Inflammatory macrophage treated with lipopolysaccharide for 1 hour (primary cell): ENCODE results near the gene LGR6.
"Not testable (repeated sequence)": the region's sequence is repeated elsewhere in the genome, so short reads cannot be mapped to it uniquely, and the experiment has no call there.

Source experiments
- DNase-seq, 2 donors: peaks; one replicate each; pipeline ENCODE4 v3.0.0-alpha.2; 2020 to 2022

LGR6 gene

DNA sequence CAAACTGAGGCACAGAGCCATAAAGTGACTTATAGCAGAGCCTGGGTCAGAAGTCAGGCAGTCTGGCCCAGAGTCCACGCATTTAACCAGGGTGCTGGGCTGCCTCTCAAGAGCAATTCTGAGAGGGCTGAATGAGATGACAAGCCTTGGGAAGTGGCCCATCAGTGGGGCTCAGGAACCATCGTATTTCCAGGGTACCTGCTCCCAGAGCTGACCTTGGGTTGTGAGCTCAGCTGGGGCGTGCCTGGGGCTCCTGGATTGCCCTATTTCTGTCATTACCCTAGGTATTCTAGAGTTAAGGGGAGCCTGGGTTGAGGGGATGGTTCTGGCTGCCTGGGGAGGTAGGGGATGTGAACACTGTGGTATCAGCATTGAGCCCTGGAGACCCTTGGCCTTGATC lies 49.4 kb downstream of the LGR6 start:
- DNase-seq: no peak

DNA sequence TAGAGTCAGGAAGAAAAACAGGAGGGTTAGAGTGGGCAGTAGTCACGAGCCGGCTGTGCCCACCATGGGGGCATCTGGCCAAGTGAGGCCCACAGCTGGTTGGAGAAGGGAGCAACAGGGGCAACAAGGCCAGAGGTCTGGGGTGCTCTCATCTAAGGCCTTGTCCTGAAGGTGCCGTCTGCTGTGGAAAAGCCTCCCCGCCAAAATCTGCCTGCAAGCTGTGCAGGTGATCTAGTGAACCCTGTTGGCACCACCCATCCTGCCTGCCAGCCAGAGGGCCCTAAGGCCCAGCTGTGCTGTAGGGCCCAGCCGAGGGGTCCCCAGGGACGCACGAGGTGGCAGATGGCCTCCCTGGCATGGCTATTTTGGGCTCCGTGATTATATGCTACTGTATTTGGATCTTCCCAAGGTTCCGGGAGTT lies 51.3 kb downstream of the LGR6 start:
- DNase-seq: no peak

DNA sequence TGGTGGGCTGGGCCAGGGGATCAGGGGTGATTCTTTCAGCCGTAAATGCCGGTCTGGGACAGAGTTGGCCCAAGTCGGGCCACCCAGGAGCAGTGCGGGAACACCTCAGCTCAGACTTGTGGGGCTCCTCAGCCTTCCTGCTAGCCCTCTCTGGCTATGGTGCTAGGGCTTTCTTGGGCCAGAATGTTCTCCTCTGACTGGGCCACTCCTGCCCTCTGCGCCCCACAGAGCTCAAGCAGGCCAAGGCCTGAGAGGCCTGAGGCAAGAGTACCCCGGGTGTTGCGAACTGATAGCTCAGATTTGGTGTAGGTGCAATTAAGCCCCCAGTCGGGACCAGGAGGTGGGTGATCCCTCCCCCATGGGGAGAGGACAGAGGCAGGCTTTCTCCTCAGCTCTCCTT lies 51.8 kb downstream of the LGR6 start:
- DNase-seq: no peak

DNA sequence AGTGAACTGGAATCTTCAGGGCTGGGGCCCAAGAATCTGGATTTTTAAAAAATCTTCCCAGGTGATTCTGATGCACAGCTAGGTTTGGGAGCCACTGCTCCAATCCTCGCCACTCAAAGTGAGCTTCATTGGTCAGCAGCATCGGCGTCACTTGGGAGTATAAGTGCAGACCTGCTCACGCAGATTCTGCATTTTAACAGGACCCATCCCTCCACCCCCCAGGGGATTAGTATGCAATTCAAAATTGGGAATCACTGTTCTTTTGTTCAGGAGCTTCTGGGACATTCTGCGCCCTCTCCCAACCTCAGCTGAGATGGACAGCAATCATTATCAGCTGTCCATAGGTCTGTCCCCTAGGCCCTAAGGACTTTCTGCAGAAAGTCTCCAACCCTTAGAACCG lies 53.5 kb downstream of the LGR6 start:
- DNase-seq: no peak

DNA sequence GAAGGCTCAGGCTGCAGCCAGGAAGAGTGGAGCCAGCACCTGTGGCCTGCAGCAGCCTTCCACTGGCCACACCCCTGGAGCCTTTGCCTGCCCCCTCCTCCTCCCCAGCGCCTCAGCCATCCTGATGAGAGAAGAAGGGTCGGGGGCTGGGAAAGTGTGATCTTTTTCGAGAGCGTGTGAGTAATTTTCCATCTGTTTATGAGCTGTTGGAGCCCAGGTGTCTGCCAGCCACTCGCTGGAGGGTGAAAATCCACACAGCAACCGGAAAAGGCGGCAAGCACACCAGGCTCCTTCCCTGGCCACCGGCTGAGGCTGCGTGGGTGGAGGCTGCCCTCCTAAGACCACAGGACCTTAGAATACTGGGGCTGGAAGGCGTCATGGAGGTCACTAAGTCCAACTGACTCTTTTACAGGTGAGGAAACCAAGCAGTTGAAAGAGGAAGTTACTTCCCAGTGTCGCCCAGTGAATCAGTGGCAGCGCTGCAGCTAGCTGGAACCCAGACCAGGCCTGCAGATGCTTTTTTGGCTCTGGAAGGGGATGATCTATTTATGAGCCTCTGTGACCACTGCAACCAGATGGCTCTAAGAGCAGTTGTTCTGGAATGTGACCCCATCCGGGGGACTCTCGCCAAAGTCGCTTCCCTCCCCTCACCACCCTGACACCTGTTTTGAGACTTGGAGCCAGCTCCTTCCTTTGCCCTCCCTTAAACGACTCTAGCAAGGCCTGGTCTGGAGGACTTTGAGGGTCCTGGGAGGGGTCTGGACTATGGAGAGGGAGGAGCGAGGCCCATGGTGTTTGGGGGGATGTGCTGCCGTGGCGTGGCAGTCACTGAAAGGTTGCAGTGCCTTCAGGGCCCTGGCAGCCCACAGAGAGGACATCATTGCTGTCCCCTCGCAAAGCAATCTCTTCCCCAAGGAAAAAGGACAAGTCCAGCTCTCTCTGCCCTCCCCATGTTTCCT lies 54.5 kb downstream of the LGR6 start:
- DNase-seq: no peak

DNA sequence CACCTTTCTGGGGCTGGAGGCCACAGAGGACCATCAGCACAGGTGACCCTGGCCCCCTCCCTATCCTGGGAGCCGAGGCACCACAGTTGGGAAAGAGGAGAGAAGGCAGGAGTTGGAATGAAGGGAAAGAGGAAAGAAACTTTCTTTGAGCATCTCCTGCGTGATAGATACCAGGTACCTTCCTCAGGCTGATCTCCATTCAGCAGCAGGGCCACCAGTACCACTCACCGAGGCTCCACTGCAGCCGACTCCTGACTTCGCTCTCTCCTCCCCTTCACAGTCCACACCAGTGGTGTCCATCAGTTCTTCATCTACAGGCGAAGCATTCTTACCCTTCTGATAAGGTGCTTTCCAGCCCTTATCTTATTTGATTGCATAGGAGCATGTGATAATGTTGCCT lies 55.3 kb downstream of the LGR6 start:
- DNase-seq: no peak

DNA sequence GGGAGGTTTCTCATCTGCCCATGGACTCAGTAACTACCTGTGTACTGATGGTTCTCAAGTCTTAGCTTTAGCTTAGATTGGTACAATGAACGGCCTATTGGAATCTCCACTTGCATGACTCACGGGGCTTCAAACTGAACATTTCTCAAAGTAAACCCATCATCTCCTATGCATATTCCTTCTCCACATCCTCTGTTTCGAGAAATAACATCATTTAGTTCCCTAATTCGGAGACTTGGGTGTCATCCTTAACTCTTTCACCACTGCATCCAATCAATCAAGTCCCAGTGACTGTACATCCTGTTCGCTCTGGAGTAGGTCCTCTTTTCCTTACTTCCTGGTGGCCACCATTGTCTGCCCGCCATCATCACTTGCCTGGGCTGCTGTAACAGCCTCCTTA lies 55.8 kb downstream of the LGR6 start:
- DNase-seq: peak in 1 of 2 donors; percentile 9

DNA sequence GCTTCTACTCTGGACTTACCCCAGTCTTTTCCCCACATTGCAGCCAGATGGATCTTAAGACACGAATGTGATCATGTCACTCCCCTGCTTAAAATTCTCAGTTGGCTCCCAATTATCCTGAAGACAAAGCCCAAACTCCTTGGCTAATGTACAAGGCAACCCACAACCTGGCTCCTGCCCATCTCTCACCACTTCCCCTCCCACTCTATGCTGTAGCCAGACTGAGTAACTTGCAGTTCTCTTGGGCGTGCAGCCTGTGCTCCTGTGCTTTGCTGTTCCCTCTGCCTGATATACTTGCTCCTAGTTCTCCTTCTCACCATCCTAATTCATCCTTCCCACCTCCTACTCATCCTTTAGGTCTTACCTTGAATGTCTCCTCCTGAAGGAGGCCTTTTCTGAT lies 56.2 kb downstream of the LGR6 start:
- no peak for DNase-seq

DNA sequence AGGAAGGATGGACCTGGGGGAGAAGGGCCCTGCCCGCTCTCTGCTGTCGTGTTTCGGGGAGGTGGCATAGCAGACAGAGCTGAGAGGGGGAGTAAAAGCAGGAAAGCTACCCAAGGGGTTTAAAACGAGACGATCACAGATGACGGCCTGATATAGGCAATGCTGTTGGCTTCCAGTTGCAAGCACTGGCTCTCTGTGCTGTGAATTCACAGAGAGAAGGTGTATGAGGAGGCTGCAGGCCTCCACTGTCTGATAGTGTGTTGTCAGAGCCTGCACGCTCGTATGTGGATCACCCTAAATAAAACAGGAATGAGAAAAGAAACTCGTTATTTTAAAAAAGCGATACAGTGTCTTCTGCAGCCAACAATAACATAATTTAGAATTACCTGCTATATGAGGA lies 57.4 kb downstream of the LGR6 start:
- DNase-seq: no peak

DNA sequence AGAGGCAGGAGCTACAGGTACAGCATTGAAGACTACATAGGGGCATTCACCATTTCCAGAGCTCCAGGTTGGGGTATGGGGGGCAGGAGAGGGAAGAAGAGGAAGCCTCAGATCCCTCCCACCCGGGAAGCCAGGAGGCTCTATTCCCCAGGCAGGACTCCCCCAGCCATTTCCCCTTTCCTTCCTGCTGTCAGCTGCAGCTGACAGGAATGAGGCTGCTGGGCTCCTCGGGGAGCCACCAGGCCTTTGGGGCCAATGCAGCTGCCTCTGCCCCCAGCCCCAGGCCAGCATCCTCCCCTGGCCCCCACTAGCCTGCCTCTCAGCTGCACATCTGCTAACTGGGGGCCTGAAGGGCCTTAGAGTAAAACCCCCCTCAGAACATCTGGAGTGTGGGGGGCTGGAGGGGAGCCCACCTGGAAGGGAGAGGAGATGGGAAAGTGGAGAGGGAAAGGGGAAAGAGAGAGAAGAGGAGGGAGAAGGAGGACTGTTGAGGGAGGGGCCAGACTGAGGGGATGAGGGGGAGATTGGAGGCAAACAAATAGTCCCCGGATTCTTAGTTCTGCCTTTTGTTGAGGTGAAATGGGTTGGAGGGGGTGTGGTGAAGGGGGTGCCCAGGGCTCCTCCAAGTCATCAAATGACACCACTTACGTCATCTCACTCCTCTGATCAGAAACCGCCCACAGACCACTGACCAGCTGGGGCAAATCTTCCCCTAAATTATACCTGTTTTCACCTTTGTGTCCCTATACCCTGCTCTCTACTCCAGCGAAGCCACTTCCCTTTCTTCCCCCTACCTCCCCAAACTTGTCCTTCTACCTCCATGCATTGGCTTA lies 58.0 kb downstream of the LGR6 start:
- no peak for DNase-seq

DNA sequence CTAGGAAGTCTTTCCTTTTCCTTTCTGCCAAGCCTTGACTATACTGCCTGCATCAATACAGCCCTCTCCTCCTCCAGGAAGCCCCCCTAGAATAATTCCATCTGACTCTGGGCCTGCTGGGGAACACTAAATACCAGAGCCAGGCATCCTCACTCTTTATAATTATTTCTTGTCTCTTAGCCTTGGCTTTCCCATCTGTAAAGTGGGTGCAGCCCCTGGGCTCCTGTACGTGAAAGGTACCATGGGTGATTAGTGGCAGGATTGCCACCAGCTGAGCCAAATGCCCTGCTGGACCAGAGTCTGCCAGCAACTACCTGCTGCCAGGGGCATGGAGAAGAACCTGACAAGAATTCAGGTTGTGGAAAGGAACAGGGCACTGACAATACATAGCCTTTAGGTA lies 58.7 kb downstream of the LGR6 start:
- DNase-seq: no peak

DNA sequence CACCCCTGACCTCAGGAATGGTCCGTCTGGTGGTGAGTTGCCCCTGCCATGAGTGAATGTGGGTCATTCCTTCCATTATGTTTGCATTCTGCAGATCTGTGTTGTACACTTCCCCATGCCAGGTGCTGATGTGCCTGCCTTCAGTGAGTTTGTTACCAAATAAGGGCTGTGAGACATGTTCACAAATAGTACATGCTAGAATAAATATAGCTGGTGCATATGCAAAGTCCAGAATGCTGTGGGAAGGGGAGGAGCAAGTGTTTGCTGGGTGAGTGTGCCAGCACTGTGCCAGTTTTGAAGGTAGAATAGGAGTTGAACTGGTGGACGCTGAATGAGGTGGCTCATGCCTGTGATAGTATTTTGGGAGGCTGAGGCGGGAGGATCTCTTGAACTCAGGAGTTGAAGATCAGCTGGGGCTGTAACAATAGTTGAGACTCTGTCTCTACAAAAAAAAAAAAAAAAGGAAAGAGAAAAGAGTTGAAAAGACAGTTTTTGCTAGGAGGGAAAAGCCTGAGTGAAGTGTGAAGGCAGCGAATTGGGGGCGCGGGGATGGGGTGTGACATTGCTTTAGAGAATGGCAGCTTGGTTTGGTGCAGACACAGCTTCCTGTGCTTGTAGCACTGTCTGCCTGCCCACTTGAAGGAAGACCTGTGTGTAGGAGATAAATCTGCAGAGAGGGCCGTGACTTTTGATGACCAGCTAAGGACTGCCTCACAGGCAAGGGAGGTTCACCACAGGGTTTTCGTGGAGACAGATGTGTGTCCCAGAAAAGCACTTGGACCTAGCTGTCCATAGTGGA lies 61.1 kb downstream of the LGR6 start:
- no peak for DNase-seq

DNA sequence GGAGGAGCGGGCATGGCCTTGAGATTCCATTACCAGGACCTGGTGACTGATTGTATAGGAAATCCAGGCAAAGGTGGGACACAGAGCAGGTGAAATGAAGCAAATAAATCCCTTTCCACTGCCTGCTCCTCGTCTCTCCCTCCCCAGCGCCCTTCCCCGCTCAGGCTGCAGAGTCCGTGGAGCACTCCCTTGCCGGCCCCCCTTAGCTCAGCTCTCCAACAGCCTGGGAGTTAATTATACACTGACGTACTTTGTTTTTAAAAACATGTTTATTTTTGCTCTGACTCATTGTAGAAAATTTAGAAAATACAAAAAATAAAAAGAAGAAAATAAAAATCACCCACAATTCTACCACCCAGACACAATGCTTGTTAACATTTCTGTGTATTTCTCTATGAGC lies 61.7 kb downstream of the LGR6 start:
- no peak for DNase-seq

DNA sequence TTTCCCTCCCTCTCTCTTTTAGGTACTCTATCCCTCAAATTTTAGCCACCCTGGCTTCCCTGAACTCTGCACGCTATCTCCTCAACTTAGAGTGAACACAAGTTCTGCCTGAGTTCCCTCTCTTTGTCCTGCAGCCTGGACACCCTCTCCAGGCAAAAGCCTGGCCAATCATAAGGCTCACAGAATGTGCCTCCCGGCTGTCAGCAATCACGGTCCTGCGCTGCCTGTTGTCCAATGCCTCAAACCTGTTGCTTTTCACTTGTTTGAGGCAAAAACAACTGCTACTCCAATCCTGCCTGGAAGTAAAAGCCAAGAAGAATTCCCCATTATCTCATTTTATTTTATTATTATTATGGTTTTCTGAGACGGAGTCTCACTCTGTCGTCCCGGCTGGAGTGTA lies 66.1 kb downstream of the LGR6 start:
- no peak for DNase-seq

DNA sequence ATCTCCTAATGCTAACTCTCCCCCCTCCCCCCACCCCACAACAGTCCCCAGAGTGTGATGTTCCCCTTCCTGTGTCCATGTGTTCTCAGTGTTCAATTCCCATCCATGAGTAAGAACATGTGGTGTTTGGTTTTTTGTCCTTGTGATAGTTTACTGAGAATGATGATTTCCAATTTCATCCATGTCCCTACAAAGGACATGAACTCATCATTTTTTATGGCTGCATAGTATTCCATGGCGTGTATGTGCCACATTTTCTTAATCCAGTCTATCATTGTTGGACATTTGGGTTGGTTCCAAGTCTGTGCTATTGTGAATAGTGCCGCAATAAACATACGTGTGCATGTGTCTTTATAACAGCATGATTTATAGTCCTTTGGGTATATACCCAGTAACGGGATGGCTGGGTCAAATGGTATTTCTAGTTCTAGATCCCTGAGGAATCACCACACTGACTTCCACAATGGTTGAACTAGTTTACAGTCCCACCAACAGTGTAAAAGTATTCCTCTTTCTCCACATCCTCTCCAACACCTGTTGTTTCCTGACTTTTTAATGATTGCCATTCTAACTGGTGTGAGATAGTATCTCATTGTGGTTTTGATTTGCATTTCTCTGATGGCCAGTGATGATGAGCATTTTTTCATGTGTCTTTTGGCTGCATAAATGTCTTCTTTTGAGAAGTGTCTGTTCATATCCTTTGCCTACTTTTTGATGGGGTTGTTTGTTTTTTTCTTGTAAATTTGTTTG lies 67.8 kb downstream of the LGR6 start:
- DNase-seq: not testable (repeated sequence)

DNA sequence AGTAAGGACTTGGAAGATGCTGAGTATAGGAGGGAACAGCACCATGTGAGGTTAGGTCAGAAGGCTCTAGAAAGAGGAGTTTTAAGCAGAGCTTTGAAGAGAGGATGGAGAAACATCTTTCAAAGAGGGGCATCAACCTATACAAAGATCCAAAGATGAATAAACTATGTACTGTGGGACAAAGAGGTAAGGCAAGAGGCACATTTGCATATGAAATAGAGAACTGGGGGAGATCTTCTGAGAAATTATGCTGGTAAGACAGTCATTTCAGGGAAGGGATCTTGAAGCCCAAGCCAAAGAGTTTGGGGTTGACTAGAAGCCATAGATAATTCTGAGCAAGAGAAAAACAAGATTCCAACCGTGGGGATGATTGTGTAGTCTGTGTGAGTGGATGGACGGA lies 70.0 kb downstream of the LGR6 start:
- no peak for DNase-seq

DNA sequence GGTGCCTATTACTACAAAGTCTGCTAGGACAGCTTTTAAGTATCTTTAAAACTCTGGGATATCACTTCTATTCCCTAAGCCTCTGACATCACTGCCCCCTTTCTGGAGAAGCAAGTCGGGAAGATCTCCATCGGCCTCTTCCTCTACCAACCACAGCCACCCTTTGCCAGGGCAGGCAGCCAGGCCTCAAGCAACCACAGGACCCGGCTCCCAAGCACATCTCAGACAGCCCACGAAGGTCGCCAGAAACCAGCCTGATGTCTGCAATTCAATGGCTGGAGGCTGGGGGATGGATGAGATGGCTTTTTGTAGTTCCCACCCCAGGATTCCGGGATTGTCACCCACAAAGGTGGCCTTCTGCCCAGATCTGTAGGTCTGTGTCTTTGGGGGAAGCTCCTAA lies 70.7 kb downstream of the LGR6 start:
- DNase-seq: no peak

DNA sequence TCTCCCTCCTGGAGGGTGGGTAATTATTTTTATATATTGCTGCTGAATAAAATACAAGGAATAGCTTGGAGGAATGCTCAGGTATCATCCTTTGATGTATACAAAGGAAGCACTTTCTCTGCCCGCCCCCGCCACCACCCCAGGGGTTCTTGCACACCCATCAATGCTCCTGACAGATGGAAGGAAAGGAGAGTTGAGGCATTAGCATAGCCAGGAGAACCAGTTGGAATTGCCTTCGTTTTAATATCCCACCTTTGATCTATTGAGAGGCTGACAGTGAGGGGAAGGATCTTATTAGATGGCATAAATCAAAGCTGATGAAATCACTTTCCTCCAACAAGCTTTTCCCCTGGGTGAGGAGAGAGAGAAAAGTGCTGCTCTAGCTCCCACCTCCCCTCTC lies 71.1 kb downstream of the LGR6 start:
- DNase-seq: no peak

DNA sequence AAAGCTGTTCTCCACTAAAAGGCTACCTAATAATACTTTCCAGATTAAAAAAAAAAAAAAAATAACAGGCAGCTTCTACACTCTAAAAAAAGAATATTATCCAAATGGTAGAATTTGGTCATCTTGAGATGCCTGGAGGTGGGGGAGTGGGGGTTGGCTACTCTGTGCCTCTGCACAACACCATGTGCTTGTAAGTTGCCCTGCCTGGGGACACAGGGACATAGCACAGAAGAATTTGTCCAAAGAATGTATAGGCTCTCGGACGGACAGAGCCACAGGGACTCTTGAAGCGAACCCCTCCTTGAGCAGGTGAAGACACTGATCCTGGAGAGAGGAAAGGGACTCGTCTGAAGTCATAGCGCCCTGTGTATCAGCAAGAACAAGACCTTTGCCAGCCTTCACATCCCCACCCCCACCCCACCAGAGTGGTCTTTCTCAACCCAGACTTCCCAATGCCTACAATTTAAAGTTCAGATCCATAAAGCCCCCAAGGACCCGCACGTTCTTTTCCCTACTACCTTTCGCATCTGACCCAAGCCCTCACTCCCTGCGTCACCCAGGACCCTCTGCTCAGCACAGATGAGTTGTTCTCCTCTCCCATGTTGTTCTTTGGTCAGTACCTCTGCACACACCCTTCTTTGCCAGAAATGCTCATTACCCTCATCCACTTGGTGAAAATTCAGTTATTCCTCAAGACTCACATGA lies 72.6 kb downstream of the LGR6 start:
- no peak for DNase-seq

DNA sequence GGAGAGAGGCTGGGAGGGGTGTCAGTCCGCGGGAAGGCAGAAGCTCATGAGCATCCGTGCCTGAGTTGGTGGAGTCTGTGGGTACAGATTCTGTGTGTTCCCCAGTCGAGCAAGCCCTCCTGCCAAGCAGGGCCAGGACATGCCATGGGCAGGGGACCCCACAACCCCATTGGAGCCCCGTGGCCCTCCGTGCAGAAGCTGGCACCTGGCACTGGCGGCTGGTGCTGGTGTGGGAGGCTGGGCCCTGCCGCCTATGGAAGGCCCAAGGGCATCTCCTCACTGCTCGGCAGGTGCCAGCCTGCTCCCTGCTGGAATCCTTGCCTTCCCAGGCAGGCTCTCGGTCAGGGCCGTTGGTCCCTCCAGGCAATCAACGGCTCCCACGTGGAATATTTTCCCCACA lies 74.4 kb downstream of the LGR6 start:
- DNase-seq: no peak

DNA sequence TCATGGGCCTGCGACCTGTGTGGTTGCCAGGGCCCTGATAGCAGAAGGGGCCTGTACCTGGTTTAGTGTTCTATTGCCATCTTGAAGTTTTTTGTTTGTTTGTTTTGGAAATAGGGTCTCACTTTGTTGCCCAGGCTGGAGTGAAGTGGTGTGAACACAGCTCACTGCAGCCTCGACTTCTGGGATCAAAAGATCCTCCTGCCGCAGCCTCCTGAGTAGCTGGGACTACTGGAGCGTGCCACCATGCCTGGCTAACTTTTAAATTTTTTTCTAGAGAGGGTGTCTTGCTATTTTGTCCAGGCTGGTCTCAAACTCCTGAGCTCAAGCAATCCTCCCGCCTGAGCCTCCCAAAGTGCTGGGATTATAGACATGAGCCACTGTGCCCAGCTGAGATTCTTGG lies 75.2 kb downstream of the LGR6 start:
- DNase-seq: no peak

DNA sequence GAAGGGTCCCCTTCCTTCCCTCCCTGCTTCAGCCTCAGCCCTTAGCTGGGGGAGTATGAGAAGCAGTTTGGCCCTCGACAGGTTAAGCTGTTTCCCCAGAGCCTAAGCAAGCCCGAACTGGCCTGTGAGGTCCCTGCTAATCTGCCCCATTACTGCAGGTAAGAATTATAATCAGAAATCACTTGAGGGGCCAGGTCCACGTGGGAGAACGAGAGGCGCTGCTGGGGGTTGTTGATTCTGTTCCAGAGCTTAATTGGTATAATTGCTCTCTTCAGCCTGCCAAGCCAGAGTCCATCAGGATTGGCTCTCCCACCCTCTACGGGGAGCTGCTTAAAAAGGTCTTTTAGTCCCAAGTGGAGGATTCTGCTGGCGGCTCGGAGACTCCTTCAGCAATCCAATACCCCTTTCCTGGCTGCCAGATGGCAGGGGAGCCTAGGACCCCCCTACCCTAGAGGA lies 77.3 kb downstream of the LGR6 start:
- no peak for DNase-seq
